ENCODE results near the gene SLC20A1.

SLC20A1 gene

GRCh38 chr2:112691881-112692281 is 46.1 kb downstream of the SLC20A1 start:
- H3K23ac ChIP-seq (ENCODE audit: low read depth, low read length, poor library complexity), result no peak overlapping the region
- H3K14ac ChIP-seq (ENCODE audit: low read length), result no peak overlapping the region
- no peak overlapping the region for H3K4me2 ChIP-seq (ENCODE audit: insufficient read depth, low read length, poor library complexity, severe bottlenecking)
- H3K4ac ChIP-seq (ENCODE audit: low read length), result no peak overlapping the region
- H2BK15ac ChIP-seq (ENCODE audit: low read length), result no peak overlapping the region
- no peak overlapping the region for H3K18ac ChIP-seq (ENCODE audit: low read length)
- H3K36me3 ChIP-seq (replicated peaks in 1 of 2; ENCODE audit: control insufficient read depth in 2 of 2, insufficient read depth in 2 of 2, low read length in 2 of 2), result no peaks in the 10 kb centered on the region
- no peak overlapping the region for H4K8ac ChIP-seq (ENCODE audit: low read depth, low read length)
- peaks cover 4 to 9% of the 10 kb centered on the region in 2 donors for H3K4me1 ChIP-seq (ENCODE audit: control insufficient read depth in 2 of 2, insufficient read depth in 1 of 2, low read depth in 1 of 2, low read length in 2 of 2)
- no peak overlapping the region for H2AFZ ChIP-seq (ENCODE audit: low read length)
- no peak overlapping the region for H2AK5ac ChIP-seq (ENCODE audit: low read depth, low read length)
- WGBS, 2 donors (ENCODE audit: extremely low coverage in 2 of 2, insufficient read length in 2 of 2, insufficient replicate concordance in 1 of 2), result no CpG with 5 or more reads among the region's 4 CpGs
- H2BK5ac ChIP-seq (ENCODE audit: low read length), result no peak overlapping the region
- no peak for DNase-seq (ENCODE audit: low spot score)
- H3K9me3 ChIP-seq (replicated peaks in 1 of 2; ENCODE audit: control insufficient read depth in 2 of 2, insufficient read depth in 1 of 2, low read depth in 1 of 2, low read length in 2 of 2), result no peaks in the 10 kb centered on the region
- H3K9ac ChIP-seq (ENCODE audit: low read depth, low read length, poor library complexity), result no peak overlapping the region
- no peak overlapping the region for H4K91ac ChIP-seq (ENCODE audit: low read depth, low read length, poor library complexity)
- H3K27me3 ChIP-seq (ENCODE audit: control insufficient read depth in 3 of 3, insufficient read depth in 3 of 3, low read depth in 1 of 3, low read length in 3 of 3), result peaks cover 0 to 2% (median 0%) of the 10 kb centered on the region in 3 experiments
- H3K79me1 ChIP-seq (ENCODE audit: low read depth, low read length), result no peaks in the 10 kb centered on the region
- H2BK12ac ChIP-seq (ENCODE audit: low read length), result no peak overlapping the region
- H3K27ac ChIP-seq (replicated peaks; ENCODE audit: low read length), result no peak overlapping the region
- H3K4me3 ChIP-seq (ENCODE audit: low read length in 2 of 2), result no peak overlapping the region
- no peak overlapping the region for H2BK120ac ChIP-seq (ENCODE audit: low read depth, low read length)

- no CpG with 5 or more reads among the region's 5 CpGs for WGBS, 2 donors (ENCODE audit: extremely low coverage in 2 of 2, insufficient read length in 2 of 2, insufficient replicate concordance in 1 of 2)
- Histone ChIP-seq H3K9me3 (replicated peaks in 1 of 2; ENCODE audit: control insufficient read depth in 2 of 2, insufficient read depth in 1 of 2, low read depth in 1 of 2, low read length in 2 of 2) (no peaks in the 10 kb centered on the region), H2AK5ac (ENCODE audit: low read depth, low read length) (no peak overlapping the region), H2BK15ac (ENCODE audit: low read length) (no peak overlapping the region), H2BK5ac (ENCODE audit: low read length) (no peak overlapping the region), H2BK120ac (ENCODE audit: low read depth, low read length) (no peak overlapping the region), H3K79me1 (ENCODE audit: low read depth, low read length) (no peaks in the 10 kb centered on the region), H3K4me3 (ENCODE audit: low read length in 2 of 2) (no peak overlapping the region), H3K14ac (ENCODE audit: low read length) (no peak overlapping the region), H3K18ac (ENCODE audit: low read length) (peak overlapping the region; percentile 27), H4K91ac (ENCODE audit: low read depth, low read length, poor library complexity) (no peak overlapping the region), H3K4me1 (ENCODE audit: control insufficient read depth in 2 of 2, insufficient read depth in 1 of 2, low read depth in 1 of 2, low read length in 2 of 2) (peaks cover 4 to 9% of the 10 kb centered on the region in 2 donors), H3K27me3 (ENCODE audit: control insufficient read depth in 3 of 3, insufficient read depth in 3 of 3, low read depth in 1 of 3, low read length in 3 of 3) (no peaks in the 10 kb centered on the region), H3K4me2 (ENCODE audit: insufficient read depth, low read length, poor library complexity, severe bottlenecking) (no peak overlapping the region), H3K27ac (replicated peaks; ENCODE audit: low read length) (no peak overlapping the region), H4K8ac (ENCODE audit: low read depth, low read length) (peak overlapping the region; percentile 21), H3K4ac (ENCODE audit: low read length) (no peak overlapping the region), H3K23ac (ENCODE audit: low read depth, low read length, poor library complexity) (peak overlapping the region; percentile 81), H3K36me3 (replicated peaks in 1 of 2; ENCODE audit: control insufficient read depth in 2 of 2, insufficient read depth in 2 of 2, low read length in 2 of 2) (no peaks in the 10 kb centered on the region), H2BK12ac (ENCODE audit: low read length) (no peak overlapping the region), H2AFZ (ENCODE audit: low read length) (no peak overlapping the region), H3K9ac (ENCODE audit: low read depth, low read length, poor library complexity) (no peak overlapping the region)
- no peak for DNase-seq (ENCODE audit: low spot score)
These were observed 46.8 kb downstream of the SLC20A1 start for GRCh38 chr2:112692495-112692911.

- no peak for DNase-seq (ENCODE audit: low spot score)
- Histone ChIP-seq H2AFZ (ENCODE audit: low read length) (no peak overlapping the region), H3K4ac (ENCODE audit: low read length) (no peak overlapping the region), H2BK15ac (ENCODE audit: low read length) (no peak overlapping the region), H2BK120ac (ENCODE audit: low read depth, low read length) (no peak overlapping the region), H3K4me2 (ENCODE audit: insufficient read depth, low read length, poor library complexity, severe bottlenecking) (no peak overlapping the region), H2BK12ac (ENCODE audit: low read length) (no peak overlapping the region), H3K79me1 (ENCODE audit: low read depth, low read length) (no peaks in the 10 kb centered on the region), H3K4me1 (ENCODE audit: control insufficient read depth in 2 of 2, insufficient read depth in 1 of 2, low read depth in 1 of 2, low read length in 2 of 2) (peaks cover 4 to 9% of the 10 kb centered on the region in 2 donors), H4K8ac (ENCODE audit: low read depth, low read length) (peak overlapping the region; percentile 21), H3K9ac (ENCODE audit: low read depth, low read length, poor library complexity) (no peak overlapping the region), H3K9me3 (replicated peaks in 1 of 2; ENCODE audit: control insufficient read depth in 2 of 2, insufficient read depth in 1 of 2, low read depth in 1 of 2, low read length in 2 of 2) (no peaks in the 10 kb centered on the region), H3K4me3 (ENCODE audit: low read length in 2 of 2) (no peak overlapping the region), H3K27ac (replicated peaks; ENCODE audit: low read length) (no peak overlapping the region), H3K14ac (ENCODE audit: low read length) (no peak overlapping the region), H2AK5ac (ENCODE audit: low read depth, low read length) (no peak overlapping the region), H3K18ac (ENCODE audit: low read length) (peak overlapping the region; percentile 34), H3K36me3 (replicated peaks in 1 of 2; ENCODE audit: control insufficient read depth in 2 of 2, insufficient read depth in 2 of 2, low read length in 2 of 2) (no peaks in the 10 kb centered on the region), H3K23ac (ENCODE audit: low read depth, low read length, poor library complexity) (peak overlapping the region; percentile 81), H4K91ac (ENCODE audit: low read depth, low read length, poor library complexity) (no peak overlapping the region), H2BK5ac (ENCODE audit: low read length) (no peak overlapping the region), H3K27me3 (ENCODE audit: control insufficient read depth in 3 of 3, insufficient read depth in 3 of 3, low read depth in 1 of 3, low read length in 3 of 3) (no peaks in the 10 kb centered on the region)
- no CpG with 5 or more reads among the region's 1 CpG for WGBS, 2 donors (ENCODE audit: extremely low coverage in 2 of 2, insufficient read length in 2 of 2, insufficient replicate concordance in 1 of 2)
These were observed 47.2 kb downstream of the SLC20A1 start for GRCh38 chr2:112692918-112693317.

- no peak overlapping the region for H3K18ac ChIP-seq (ENCODE audit: low read length)
- no peak overlapping the region for H4K8ac ChIP-seq (ENCODE audit: low read depth, low read length)
- no peak overlapping the region for H2BK15ac ChIP-seq (ENCODE audit: low read length)
- no CpG with 5 or more reads among the region's 9 CpGs for WGBS, 2 donors (ENCODE audit: extremely low coverage in 2 of 2, insufficient read length in 2 of 2, insufficient replicate concordance in 1 of 2)
- H3K9ac ChIP-seq (ENCODE audit: low read depth, low read length, poor library complexity), result no peak overlapping the region
- H3K79me1 ChIP-seq (ENCODE audit: low read depth, low read length), result no peaks in the 10 kb centered on the region
- H2AFZ ChIP-seq (ENCODE audit: low read length), result no peak overlapping the region
- no peak overlapping the region for H2BK12ac ChIP-seq (ENCODE audit: low read length)
- no peak overlapping the region for H2BK120ac ChIP-seq (ENCODE audit: low read depth, low read length)
- H3K4me3 ChIP-seq (ENCODE audit: low read length in 2 of 2), result no peak overlapping the region
- H3K4ac ChIP-seq (ENCODE audit: low read length), result no peak overlapping the region
- no peaks in the 10 kb centered on the region for H3K36me3 ChIP-seq (replicated peaks in 1 of 2; ENCODE audit: control insufficient read depth in 2 of 2, insufficient read depth in 2 of 2, low read length in 2 of 2)
- no peak overlapping the region for H4K91ac ChIP-seq (ENCODE audit: low read depth, low read length, poor library complexity)
- H3K23ac ChIP-seq (ENCODE audit: low read depth, low read length, poor library complexity), result no peak overlapping the region
- no peak for DNase-seq (ENCODE audit: low spot score)
- H3K4me1 ChIP-seq (ENCODE audit: control insufficient read depth in 2 of 2, insufficient read depth in 1 of 2, low read depth in 1 of 2, low read length in 2 of 2), result peaks cover 4 to 9% of the 10 kb centered on the region in 2 donors
- H3K27me3 ChIP-seq (ENCODE audit: control insufficient read depth in 3 of 3, insufficient read depth in 3 of 3, low read depth in 1 of 3, low read length in 3 of 3), result no peaks in the 10 kb centered on the region
- H2BK5ac ChIP-seq (ENCODE audit: low read length), result no peak overlapping the region
- H2AK5ac ChIP-seq (ENCODE audit: low read depth, low read length), result no peak overlapping the region
- H3K14ac ChIP-seq (ENCODE audit: low read length), result no peak overlapping the region
- no peaks in the 10 kb centered on the region for H3K9me3 ChIP-seq (replicated peaks in 1 of 2; ENCODE audit: control insufficient read depth in 2 of 2, insufficient read depth in 1 of 2, low read depth in 1 of 2, low read length in 2 of 2)
- H3K27ac ChIP-seq (replicated peaks; ENCODE audit: low read length), result no peak overlapping the region
- H3K4me2 ChIP-seq (ENCODE audit: insufficient read depth, low read length, poor library complexity, severe bottlenecking), result no peak overlapping the region
These were observed 47.9 kb downstream of the SLC20A1 start for GRCh38 chr2:112693596-112693995.

Measured in neuronal stem cell (in vitro differentiated cells).